MM.1S (cell line): ENCODE data around the gene CLOCK.

Source experiments
- EZH2 ChIP-seq: fragments of 300-600 bp; sonication (generic); optimal IDR thresholded peaks from 2 replicates; pipeline ENCODE3; 2017; ENCODE audit warnings: low read depth, mild to moderate bottlenecking, antibody characterized with exemption, low read length, mixed read lengths
- EZH2phosphoT487 ChIP-seq: fragments of 300-600 bp; sonication (generic); IDR thresholded peaks from 2 replicates; pipeline ENCODE4 v1.6.1; 2018; ENCODE audit warnings: antibody characterized with exemption, low read length
- TF ChIP-seq, protein P1 (sequence below): fragments of 300-600 bp; sonication (generic); IDR thresholded peaks from 2 replicates; pipeline ENCODE4 v1.5.1; 2016; ENCODE audit warnings: antibody characterized with exemption, low read length, mixed read lengths

DNA sequence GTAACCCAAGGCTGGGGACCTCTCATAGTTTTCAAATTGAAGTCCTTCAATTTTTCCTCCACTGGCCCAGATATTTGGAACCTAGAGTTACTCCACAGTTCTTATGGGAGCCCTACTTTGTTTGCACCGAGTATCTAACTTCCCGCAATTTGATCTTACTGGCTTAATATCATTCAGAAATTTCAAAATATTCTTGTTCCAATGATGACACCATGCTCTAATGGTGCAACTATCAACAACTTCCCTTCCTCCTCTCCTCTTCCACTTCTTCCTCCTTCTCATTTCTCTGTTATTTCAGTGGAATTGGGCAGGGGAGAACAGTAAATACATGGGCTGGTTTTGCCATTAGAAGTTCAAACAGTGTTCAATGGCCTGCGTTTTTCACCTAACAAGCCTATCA lies 25.1 kb upstream of the CLOCK start:
- TF ChIP-seq, protein P1, sequence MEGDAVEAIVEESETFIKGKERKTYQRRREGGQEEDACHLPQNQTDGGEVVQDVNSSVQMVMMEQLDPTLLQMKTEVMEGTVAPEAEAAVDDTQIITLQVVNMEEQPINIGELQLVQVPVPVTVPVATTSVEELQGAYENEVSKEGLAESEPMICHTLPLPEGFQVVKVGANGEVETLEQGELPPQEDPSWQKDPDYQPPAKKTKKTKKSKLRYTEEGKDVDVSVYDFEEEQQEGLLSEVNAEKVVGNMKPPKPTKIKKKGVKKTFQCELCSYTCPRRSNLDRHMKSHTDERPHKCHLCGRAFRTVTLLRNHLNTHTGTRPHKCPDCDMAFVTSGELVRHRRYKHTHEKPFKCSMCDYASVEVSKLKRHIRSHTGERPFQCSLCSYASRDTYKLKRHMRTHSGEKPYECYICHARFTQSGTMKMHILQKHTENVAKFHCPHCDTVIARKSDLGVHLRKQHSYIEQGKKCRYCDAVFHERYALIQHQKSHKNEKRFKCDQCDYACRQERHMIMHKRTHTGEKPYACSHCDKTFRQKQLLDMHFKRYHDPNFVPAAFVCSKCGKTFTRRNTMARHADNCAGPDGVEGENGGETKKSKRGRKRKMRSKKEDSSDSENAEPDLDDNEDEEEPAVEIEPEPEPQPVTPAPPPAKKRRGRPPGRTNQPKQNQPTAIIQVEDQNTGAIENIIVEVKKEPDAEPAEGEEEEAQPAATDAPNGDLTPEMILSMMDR, result no peak
- TF ChIP-seq EZH2phosphoT487 (no peak), EZH2 (no peak)
